K562 (cell line): ENCODE measurements around the gene SLC66A3.

Experiments
- CBFB ChIP-seq: sonication (generic); formaldehyde crosslinking; IDR thresholded peaks from 2 replicates; pipeline ENCODE4 v1.4.0; 2020; ENCODE audit warnings: mild to moderate bottlenecking, missing genetic modification reagents
- CTCF ChIP-seq, 3 experiments: IDR thresholded peaks in 2 of 3; conservative IDR thresholded peaks in 1 of 3; 2 replicates each; pipeline ENCODE4 v1.5.1; 2011 to 2012; ENCODE audit warnings: low read length in 3 of 3, mild to moderate bottlenecking in 3 of 3, control low read depth in 2 of 3, improper control_type of control experiment in 1 of 3, inconsistent platforms in 1 of 3, low read depth in 1 of 3, mixed read lengths in 1 of 3, moderate library complexity in 1 of 3; ENCODE audit not compliant: insufficient read depth in 2 of 3
- FOXM1 ChIP-seq, 2 experiments: fragments of 450-650 bp in 1 of 2; sonication (generic) in 1 of 2; formaldehyde crosslinking in 1 of 2; IDR thresholded peaks; 2 replicates each; pipeline versions ENCODE4 v1.6.1 to v1.9.0; 2017 to 2022; ENCODE audit warnings: low read depth in 2 of 2, mild to moderate bottlenecking in 2 of 2, missing genetic modification reagents in 1 of 2, moderate library complexity in 1 of 2
- SIX5 ChIP-seq, 2 experiments: IDR thresholded peaks; 2 replicates each; pipeline ENCODE4 v1.6.1; 2011; ENCODE audit warnings: low read length in 2 of 2, borderline replicate concordance in 1 of 2, low read depth in 1 of 2, mild to moderate bottlenecking in 1 of 2, moderate library complexity in 1 of 2; ENCODE audit not compliant: insufficient read depth in 1 of 2
- SP1 ChIP-seq: sonication (generic); formaldehyde crosslinking; IDR thresholded peaks from 2 replicates; pipeline ENCODE4 v1.8.1; 2022; ENCODE audit warnings: mild to moderate bottlenecking, missing genetic modification reagents
- TCF3 ChIP-seq: sonication (generic); formaldehyde crosslinking; IDR thresholded peaks from 2 replicates; pipeline ENCODE4 v1.4.0; 2020; ENCODE audit warnings: mild to moderate bottlenecking, missing genetic modification reagents
- TFAM ChIP-seq: fragments of 250-450 bp; sonication (Bioruptor Pico); conservative IDR thresholded peaks from 2 replicates; pipeline ENCODE4 v1.5.0; 2021; ENCODE audit warnings: mild to moderate bottlenecking, moderate library complexity
- ZFP30 ChIP-seq: fragments of 250-450 bp; sonication (Bioruptor Pico); IDR thresholded peaks from 2 replicates; pipeline ENCODE4 v1.8.0; 2022; ENCODE audit warnings: moderate library complexity, mild to moderate bottlenecking, inconsistent platforms, borderline replicate concordance
- ZNF407 ChIP-seq: fragments of 450-650 bp; IDR thresholded peaks from 2 replicates; pipeline ENCODE4 v1.6.1; 2016; ENCODE audit warnings: low read depth

- TF ChIP-seq TFAM: no peak
- no peak for TF ChIP-seq CBFB (CRISPR knock-in tag)
- no peak for TF ChIP-seq SIX5 (IDR thresholded peaks at IDR 0.05; ENCODE audit: borderline replicate concordance in 1 of 2, insufficient read depth in 1 of 2, low read depth in 1 of 2, low read length in 2 of 2)
- TF ChIP-seq TCF3 (CRISPR knock-in tag): no peak
- no peak; the same call in 1 of the 2 replicates for TF ChIP-seq FOXM1 (IDR thresholded peaks at IDR 0.05; ENCODE audit: low read depth)
- no peak for TF ChIP-seq FOXM1 (CRISPR knock-in tag; IDR thresholded peaks at IDR 0.05; ENCODE audit: low read depth)
- no peak for TF ChIP-seq ZFP30 (CRISPR knock-in tag)
- no peak for TF ChIP-seq CTCF (IDR thresholded peaks at IDR 0.05 in 2 of 3, conservative IDR thresholded peaks at IDR 0.05 in 1 of 3; ENCODE audit: insufficient read depth in 2 of 3, low read depth in 1 of 3, low read length in 3 of 3)
- no peak for TF ChIP-seq SP1 (CRISPR knock-in tag)
- TF ChIP-seq ZNF407: no peak
These were observed 31.9 kb downstream of the SLC66A3 start for GRCh38 chr2:11187083-11187619.
